H9 (cell line): ENCODE data around the gene EXOC6. TPM values are rescaled to one million over a fixed set of nuclear protein-coding genes. Genes with fewer than 3 reads are reported as not detected.

Source experiments
- DNase-seq: peaks from one replicate; pipeline ENCODE4 v3.0.0-alpha.2; 2017
- H2AFZ ChIP-seq: one replicate; pipeline ENCODE4 v1.6.1; 2013; ENCODE audit warnings: mild to moderate bottlenecking, low read length, control low read depth, moderate library complexity
- H2AK5ac ChIP-seq: 2 replicates; pipeline ENCODE4 v1.6.1; 2013; ENCODE audit warnings: low read length, control low read depth, mixed read lengths; ENCODE audit not compliant: insufficient read length
- H2BK120ac ChIP-seq: one replicate; pipeline ENCODE4 v1.6.1; 2013; ENCODE audit warnings: low read depth, mild to moderate bottlenecking, low read length, control low read depth, inconsistent platforms; ENCODE audit not compliant: poor library complexity, severe bottlenecking
- H2BK12ac ChIP-seq: 2 replicates; pipeline ENCODE4 v1.6.1; 2013; ENCODE audit warnings: low read length, control low read depth, mixed read lengths, low read depth; ENCODE audit not compliant: insufficient read length
- H2BK15ac ChIP-seq: 2 replicates; pipeline ENCODE4 v1.6.1; 2013; ENCODE audit warnings: low read depth, low read length, control low read depth
- H2BK20ac ChIP-seq: one replicate; pipeline ENCODE4 v1.6.1; 2013; ENCODE audit warnings: low read depth, mild to moderate bottlenecking, low read length, control low read depth, inconsistent platforms; ENCODE audit not compliant: poor library complexity, severe bottlenecking
- H2BK5ac ChIP-seq: 2 replicates; pipeline ENCODE4 v1.6.1; 2013; ENCODE audit warnings: low read length, control low read depth, mixed read lengths; ENCODE audit not compliant: insufficient read length
- H3K14ac ChIP-seq: 2 replicates; pipeline ENCODE4 v1.6.1; 2013; ENCODE audit warnings: low read length, control low read depth; ENCODE audit not compliant: insufficient read depth
- H3K18ac ChIP-seq: 2 replicates; pipeline ENCODE4 v1.6.1; 2013; ENCODE audit warnings: low read depth, mild to moderate bottlenecking, mixed read lengths, low read length, control low read depth; ENCODE audit not compliant: insufficient read length
- H3K23ac ChIP-seq: 2 replicates; pipeline ENCODE4 v1.6.1; 2013; ENCODE audit warnings: low read length, control low read depth, mixed read lengths, low read depth; ENCODE audit not compliant: insufficient read length
- H3K23me2 ChIP-seq: 2 replicates; pipeline ENCODE4 v1.6.1; 2013; ENCODE audit warnings: low read depth, mild to moderate bottlenecking, mixed read lengths, low read length, control low read depth; ENCODE audit not compliant: insufficient read length, poor library complexity, severe bottlenecking
- H3K27ac ChIP-seq: 2 replicates; pipeline ENCODE4 v1.5.1; 2013; ENCODE audit warnings: low read length, control low read depth, mixed read lengths, low read depth; ENCODE audit not compliant: insufficient read length
- H3K27me3 ChIP-seq: 2 replicates; pipeline ENCODE4 v1.6.1; 2013; ENCODE audit warnings: low read length, control low read depth, inconsistent platforms; ENCODE audit not compliant: insufficient read depth
- H3K4ac ChIP-seq: 2 replicates; pipeline ENCODE4 v1.6.1; 2013; ENCODE audit warnings: low read depth, mild to moderate bottlenecking, control low read depth, inconsistent platforms, low read length, moderate library complexity
- H3K4me1 ChIP-seq: 2 replicates; pipeline ENCODE4 v1.6.1; 2013; ENCODE audit warnings: low read length, control low read depth, inconsistent platforms; ENCODE audit not compliant: insufficient read depth
- H3K4me2 ChIP-seq: 2 replicates; pipeline ENCODE4 v1.6.1; 2013; ENCODE audit warnings: low read length, control low read depth, mixed read lengths; ENCODE audit not compliant: insufficient read length, insufficient read depth
- H3K56ac ChIP-seq: 2 replicates; pipeline ENCODE4 v1.6.1; 2013; ENCODE audit warnings: low read depth, mild to moderate bottlenecking, mixed read lengths, low read length, control low read depth; ENCODE audit not compliant: insufficient read length
- H3K79me1 ChIP-seq: 2 replicates; pipeline ENCODE4 v1.6.1; 2013; ENCODE audit warnings: low read depth, mild to moderate bottlenecking, moderate library complexity, low read length, control low read depth, inconsistent platforms; ENCODE audit not compliant: insufficient read depth, poor library complexity, severe bottlenecking
- H3K79me2 ChIP-seq: 2 replicates; pipeline ENCODE4 v1.6.1; 2013; ENCODE audit warnings: low read length, control low read depth, inconsistent platforms; ENCODE audit not compliant: insufficient read depth
- H3K9ac ChIP-seq: 2 replicates; pipeline ENCODE4 v1.6.1; 2013; ENCODE audit warnings: low read length, control low read depth, mixed read lengths; ENCODE audit not compliant: insufficient read length; ENCODE audit errors: extremely low read depth
- H3K9me3 ChIP-seq: one replicate; pipeline ENCODE4 v1.6.1; 2013; ENCODE audit warnings: low read depth, low read length, inconsistent platforms; ENCODE audit not compliant: control insufficient read depth
- H3T11ph ChIP-seq: one replicate; pipeline ENCODE4 v1.6.1; 2013; ENCODE audit warnings: mild to moderate bottlenecking, low read length, control low read depth, inconsistent platforms
- H4K20me1 ChIP-seq: one replicate; pipeline ENCODE4 v1.6.1; 2013; ENCODE audit not compliant: control insufficient read depth, insufficient read length, insufficient read depth
- H4K5ac ChIP-seq: 2 replicates; pipeline ENCODE4 v1.6.1; 2013; ENCODE audit warnings: low read depth, mild to moderate bottlenecking, mixed read lengths, low read length, control low read depth; ENCODE audit not compliant: insufficient read length
- H4K8ac ChIP-seq: replicated peaks from 2 replicates; pipeline ENCODE4 v1.6.1; 2013; ENCODE audit warnings: low read length, control low read depth, mixed read lengths, low read depth; ENCODE audit not compliant: insufficient read length
- H4K91ac ChIP-seq: 2 replicates; pipeline ENCODE4 v1.6.1; 2013; ENCODE audit warnings: low read depth, mild to moderate bottlenecking, moderate library complexity, mixed read lengths, low read length, control low read depth; ENCODE audit not compliant: insufficient read length
- H3K27ac Mint-ChIP-seq, 3 experiments: 2 replicates in 2 of 3; 3 replicates in 1 of 3; pipeline ENCODE4 v1.8.0; 2020 to 2021; ENCODE audit warnings: mixed read lengths in 3 of 3, mild to moderate bottlenecking in 1 of 3, moderate library complexity in 1 of 3
- H3K27me3 Mint-ChIP-seq: 2 replicates; pipeline ENCODE4 v1.8.0; 2021; ENCODE audit warnings: low read depth, mild to moderate bottlenecking, moderate library complexity, mixed read lengths
- H3K36me3 Mint-ChIP-seq, 3 experiments: 2 replicates in 2 of 3; 3 replicates in 1 of 3; pipeline ENCODE4 v1.8.0; 2020 to 2021; ENCODE audit warnings: low read depth in 3 of 3, mixed read lengths in 3 of 3; ENCODE audit not compliant: insufficient read depth in 1 of 3
- H3K4me1 Mint-ChIP-seq, 2 experiments: 2 replicates each; pipeline ENCODE4 v1.8.0; 2020; ENCODE audit warnings: mixed read lengths in 2 of 2
- H3K4me3 Mint-ChIP-seq, 2 experiments: 2 replicates in 1 of 2; 3 replicates in 1 of 2; pipeline ENCODE4 v1.8.0; 2020 to 2021; ENCODE audit warnings: mild to moderate bottlenecking in 2 of 2, mixed read lengths in 2 of 2, moderate library complexity in 1 of 2
- H3K9me3 Mint-ChIP-seq, 2 experiments: 2 replicates in 1 of 2; 3 replicates in 1 of 2; pipeline ENCODE4 v1.8.0; 2020; ENCODE audit warnings: mild to moderate bottlenecking in 2 of 2, mixed read lengths in 2 of 2, moderate library complexity in 1 of 2
- CTCF ChIP-seq: fragments of 200-600 bp; sonication (generic); conservative IDR thresholded peaks from 3 replicates; pipeline ENCODE4 v1.8.0; 2021; ENCODE audit warnings: antibody characterized with exemption, mild to moderate bottlenecking
- WGBS: extraction: QIAGEN DNeasy Blood & Tissue Kit; methylation state at CpG from one replicate; pipeline ENCODE4 v1.1.7; 2013; ENCODE audit warnings: missing lambda C conversion rate, low lambda C conversion rate, mixed read lengths; ENCODE audit not compliant: insufficient read length; ENCODE audit errors: extremely low coverage; 5-methylcytosine and 5-hydroxymethylcytosine counted together
- total RNA-seq: library from RNA; stranded (reverse); gene quantifications from 2 replicates; pipeline ENCODE4 v1.2.1, GENCODE V29; 2021

EXOC6 gene
- total RNA-seq, 1 experiment from 2014 or later = 9.0 TPM

DNA sequence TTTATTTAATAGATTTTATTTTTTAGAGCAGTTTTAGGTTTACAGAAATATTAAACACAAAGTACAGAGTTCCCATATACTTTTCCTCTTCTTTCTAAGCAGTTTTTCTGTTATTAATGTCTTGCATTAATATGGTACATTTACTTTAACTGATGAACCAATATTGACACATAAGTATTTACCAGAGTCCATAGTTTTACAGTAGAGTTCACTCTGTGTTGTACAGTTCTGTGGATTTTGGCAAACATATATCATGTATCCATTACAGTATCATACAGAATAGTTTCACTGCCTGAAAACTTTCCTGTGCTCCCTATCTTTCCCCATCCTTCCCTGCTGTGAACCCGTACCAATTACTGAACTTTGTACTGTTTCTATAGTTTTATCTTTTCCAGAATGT is 55.3 kb downstream of the EXOC6 start:
- H4K91ac ChIP-seq = no peak overlapping the region
- Mint-ChIP-seq H3K9me3 (no peaks in the 10 kb centered on the region; a peak in 1 of 5 replicates), H3K27me3 (no peaks in the 10 kb centered on the region), H3K27ac (no peak overlapping the region), H3K4me1 (peaks cover 0 to 9% of the 10 kb centered on the region in 2 experiments; a peak in 2 of 4 replicates), H3K36me3 (no peaks in the 10 kb centered on the region; a peak in 1 of 7 replicates), H3K4me3 (no peak overlapping the region)
- H3K27ac ChIP-seq = no peak overlapping the region
- no peak overlapping the region for H2BK20ac ChIP-seq
- TF ChIP-seq CTCF = no peak
- no peaks in the 10 kb centered on the region for H3K23me2 ChIP-seq
- no peak overlapping the region for H3T11ph ChIP-seq
- H3K9me3 ChIP-seq = no peaks in the 10 kb centered on the region
- WGBS = no CpG with 5 or more reads among the region's 1 CpG
- H3K79me2 ChIP-seq = no peaks in the 10 kb centered on the region
- H3K79me1 ChIP-seq = no peaks in the 10 kb centered on the region
- H3K4ac ChIP-seq = no peak overlapping the region
- H4K8ac ChIP-seq = no peak overlapping the region
- H3K23ac ChIP-seq = no peak overlapping the region
- no peak overlapping the region for H3K18ac ChIP-seq
- H2BK12ac ChIP-seq = no peak overlapping the region
- no peaks in the 10 kb centered on the region for H3K4me1 ChIP-seq
- no peaks in the 10 kb centered on the region for H3K27me3 ChIP-seq
- H3K4me2 ChIP-seq = no peak overlapping the region
- no peak overlapping the region for H2BK15ac ChIP-seq
- no peak overlapping the region for H3K9ac ChIP-seq
- no peak overlapping the region for H2AFZ ChIP-seq
- no peak overlapping the region for H3K14ac ChIP-seq
- no peaks in the 10 kb centered on the region for H4K20me1 ChIP-seq
- no peak overlapping the region for H2BK120ac ChIP-seq
- no peak overlapping the region for H3K56ac ChIP-seq
- no peak overlapping the region for H2AK5ac ChIP-seq
- H4K5ac ChIP-seq = no peak overlapping the region
- no peak overlapping the region for H2BK5ac ChIP-seq
- DNase-seq = no peak
